ENCODE measurements around the gene SPTY2D1.
A peak's percentile ranks its signal among the peaks of the same experiment; 100 is the strongest.
"Not testable (repeated sequence)": the region's sequence is repeated elsewhere in the genome, so short reads cannot be mapped to it uniquely, and the experiment has no call there.

SPTY2D1 gene

GRCh38 chr11:18615628-18616392 is 18.3 kb downstream of the SPTY2D1 start:
- no peak for DNase-seq

GRCh38 chr11:18614667-18615066 is 19.5 kb downstream of the SPTY2D1 start:
- DNase-seq = no peak

- DNase-seq = no peak
These were observed 21.7 kb downstream of the SPTY2D1 start for GRCh38 chr11:18612394-18612793.

- DNase-seq = no peak
These were observed 22.9 kb downstream of the SPTY2D1 start for GRCh38 chr11:18611196-18611595.

- no peak for DNase-seq
These were observed 25.8 kb downstream of the SPTY2D1 start for GRCh38 chr11:18608376-18608775.

GRCh38 chr11:18600915-18601569 is 33.1 kb downstream of the SPTY2D1 start:
- DNase-seq = no peak

- DNase-seq = no peak
These were observed 34.4 kb downstream of the SPTY2D1 start, which contains the start of gene MISFA for GRCh38 chr11:18599739-18600230. Gene MISFA (plus strand): TSS chr11:18599789. CDS start chr11:18599929, 140 bp downstream.

- no peak for DNase-seq
These were observed 39.0 kb downstream of the SPTY2D1 start for GRCh38 chr11:18594999-18595749.

- DNase-seq = not testable (repeated sequence)
These were observed 40.1 kb downstream of the SPTY2D1 start for GRCh38 chr11:18594088-18594487.

- DNase-seq = no peak
These were observed 43.6 kb downstream of the SPTY2D1 start for GRCh38 chr11:18590571-18590970.

GRCh38 chr11:18588297-18589252 is 45.6 kb downstream of the SPTY2D1 start, which contains the start of gene UEVLD:
Gene UEVLD (minus strand): TSS chr11:18588734. CDS start chr11:18588654, 80 bp downstream.
- DNase-seq = peak; percentile 65

- no peak for DNase-seq
These were observed 52.3 kb downstream of the SPTY2D1 start for GRCh38 chr11:18581825-18582224.

- no peak for DNase-seq
These were observed 53.9 kb downstream of the SPTY2D1 start for GRCh38 chr11:18580113-18580766.

- no peak for DNase-seq
These were observed 55.1 kb downstream of the SPTY2D1 start for GRCh38 chr11:18578975-18579598.

- no peak for DNase-seq
These were observed 58.8 kb downstream of the SPTY2D1 start for GRCh38 chr11:18575361-18575760.

GRCh38 chr11:18567081-18567480 is 67.1 kb downstream of the SPTY2D1 start:
- DNase-seq = no peak

GRCh38 chr11:18566406-18566805 is 67.7 kb downstream of the SPTY2D1 start:
- DNase-seq = no peak

GRCh38 chr11:18564149-18564548 is 70.0 kb downstream of the SPTY2D1 start:
- DNase-seq = no peak

GRCh38 chr11:18563090-18563730 is 70.9 kb downstream of the SPTY2D1 start:
- DNase-seq = no peak

All from NCI-H510A (cell line).